Astrocyte of the cerebellum (primary cell): ENCODE measurements around the gene SATB1.

Source experiments
- DNase-seq: peaks from one replicate; pipeline ENCODE4 v3.0.0-alpha.2; 2011; ENCODE audit warnings: low read depth
- H3K4me3 ChIP-seq: 2 replicates; pipeline ENCODE4 v1.5.1; 2011; ENCODE audit warnings: mild to moderate bottlenecking, low read depth, low read length, moderate library complexity
- CTCF ChIP-seq: IDR thresholded peaks from 2 replicates; pipeline ENCODE4 v1.5.1; 2012; ENCODE audit warnings: low read length, low read depth, moderate library complexity, mild to moderate bottlenecking; ENCODE audit errors: missing control alignments
- in situ Hi-C: cut with HindIII; loops from 2 replicates; pipeline ENCODE4 v1.10.0; 2017; ENCODE audit warnings: low sequenced_read_pairs

The SATB1 gene

GRCh38 chr3:18372786-18373405 is 52.2 kb downstream of the SATB1 start:
- no peak for DNase-seq
- no peak overlapping the region for H3K4me3 ChIP-seq
- in situ Hi-C loops = no loop called here
- no peak for TF ChIP-seq CTCF

GRCh38 chr3:18370672-18371071 is 54.5 kb downstream of the SATB1 start:
- no peak overlapping the region for H3K4me3 ChIP-seq
- TF ChIP-seq CTCF = no peak
- in situ Hi-C loops = no loop called here
- DNase-seq = no peak

GRCh38 chr3:18369551-18370185 is 55.5 kb downstream of the SATB1 start:
- in situ Hi-C loops = no loop called here
- no peak for TF ChIP-seq CTCF
- H3K4me3 ChIP-seq = no peak overlapping the region
- DNase-seq = no peak

- no peak for TF ChIP-seq CTCF
- in situ Hi-C loops = no loop called here
- no peak overlapping the region for H3K4me3 ChIP-seq
- no peak for DNase-seq
Measured at GRCh38 chr3:18366258-18366657, 58.9 kb downstream of the SATB1 start.

- TF ChIP-seq CTCF = no peak
- in situ Hi-C loops = no loop called here
- DNase-seq = no peak
- H3K4me3 ChIP-seq = no peak overlapping the region
Measured at GRCh38 chr3:18363338-18363737, 61.8 kb downstream of the SATB1 start.

- H3K4me3 ChIP-seq = no peak overlapping the region
- in situ Hi-C loops = no loop called here
- no peak for DNase-seq
- no peak for TF ChIP-seq CTCF
Measured at GRCh38 chr3:18357747-18358146, 67.4 kb downstream of the SATB1 start.
